Nephron (organoid): ENCODE data around the gene VPS37C.

Source experiments
- H3K27ac Mint-ChIP-seq, 3 experiments: 2 replicates each; pipeline ENCODE4 v1.8.0; 2020; ENCODE audit warnings: mixed read lengths in 3 of 3, mild to moderate bottlenecking in 2 of 3, moderate library complexity in 1 of 3
- H3K27me3 Mint-ChIP-seq: 2 replicates; pipeline ENCODE4 v1.8.0; 2021; ENCODE audit warnings: low read depth, mild to moderate bottlenecking, moderate library complexity, mixed read lengths
- H3K36me3 Mint-ChIP-seq: 2 replicates; pipeline ENCODE4 v1.8.0; 2020; ENCODE audit warnings: low read depth, mixed read lengths
- H3K4me1 Mint-ChIP-seq: 2 replicates; pipeline ENCODE4 v1.8.0; 2020; ENCODE audit warnings: mixed read lengths
- H3K4me3 Mint-ChIP-seq, 3 experiments: 2 replicates each; pipeline ENCODE4 v1.8.0; 2020; ENCODE audit warnings: mild to moderate bottlenecking in 3 of 3, mixed read lengths in 3 of 3, moderate library complexity in 2 of 3
- H3K9me3 Mint-ChIP-seq: 2 replicates; pipeline ENCODE4 v1.8.0; 2020; ENCODE audit warnings: mixed read lengths
- TF ChIP-seq, protein P1 (sequence below), 3 experiments: fragments of 200-600 bp; sonication (generic); IDR thresholded peaks; one replicate each; pipeline ENCODE4 v1.5.0; 2021; ENCODE audit warnings: antibody characterized with exemption in 3 of 3; ENCODE audit not compliant: unreplicated experiment in 3 of 3

VPS37C gene

DNA sequence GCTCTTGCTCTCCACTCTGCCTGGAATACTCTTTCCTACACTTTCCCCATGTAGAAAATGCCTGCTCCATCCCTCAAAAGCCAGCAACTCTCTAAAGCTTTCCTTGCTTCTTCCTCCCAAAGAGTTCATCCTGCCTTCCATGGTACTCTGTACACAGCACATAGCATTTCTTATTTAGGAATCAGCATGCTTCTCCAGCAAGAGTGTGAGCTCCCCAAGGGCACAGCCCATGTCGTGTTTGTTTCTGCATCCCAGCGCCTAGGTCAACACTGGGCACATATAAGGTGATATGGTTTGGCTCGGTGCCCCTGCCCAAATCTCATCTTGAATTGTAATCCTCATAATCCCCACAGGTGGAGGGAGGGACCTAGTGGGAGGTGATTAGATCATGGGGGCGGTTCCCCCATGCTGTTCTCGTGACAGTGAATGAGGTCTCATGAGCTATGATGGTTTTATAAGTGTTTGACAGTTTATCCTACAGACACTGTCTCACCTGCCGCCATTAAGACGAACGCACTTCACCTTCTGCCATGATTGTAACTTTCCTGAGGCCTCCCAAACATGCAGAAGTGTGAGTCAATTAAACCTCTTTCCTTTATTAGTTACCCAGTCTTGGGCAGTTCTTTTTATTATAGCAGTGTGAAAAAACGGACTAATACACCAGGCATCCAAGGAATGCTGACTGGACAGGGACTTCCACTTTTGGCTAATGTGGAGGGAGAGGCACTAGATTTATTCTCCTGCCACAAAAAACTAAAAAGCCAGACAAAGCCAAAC lies 8.2 kb downstream of the VPS37C start:
- Mint-ChIP-seq H3K36me3 (peaks cover 43% of the 10 kb centered on the region), H3K27me3 (no peaks in the 10 kb centered on the region), H3K27ac (peak overlapping the region; percentile 53 to 71 (median 61)), H3K9me3 (peaks cover 27% of the 10 kb centered on the region), H3K4me1 (peaks cover 63% of the 10 kb centered on the region), H3K4me3 (peak overlapping the region in 1 of 3 experiments; percentile 43)
- TF ChIP-seq, protein P1, sequence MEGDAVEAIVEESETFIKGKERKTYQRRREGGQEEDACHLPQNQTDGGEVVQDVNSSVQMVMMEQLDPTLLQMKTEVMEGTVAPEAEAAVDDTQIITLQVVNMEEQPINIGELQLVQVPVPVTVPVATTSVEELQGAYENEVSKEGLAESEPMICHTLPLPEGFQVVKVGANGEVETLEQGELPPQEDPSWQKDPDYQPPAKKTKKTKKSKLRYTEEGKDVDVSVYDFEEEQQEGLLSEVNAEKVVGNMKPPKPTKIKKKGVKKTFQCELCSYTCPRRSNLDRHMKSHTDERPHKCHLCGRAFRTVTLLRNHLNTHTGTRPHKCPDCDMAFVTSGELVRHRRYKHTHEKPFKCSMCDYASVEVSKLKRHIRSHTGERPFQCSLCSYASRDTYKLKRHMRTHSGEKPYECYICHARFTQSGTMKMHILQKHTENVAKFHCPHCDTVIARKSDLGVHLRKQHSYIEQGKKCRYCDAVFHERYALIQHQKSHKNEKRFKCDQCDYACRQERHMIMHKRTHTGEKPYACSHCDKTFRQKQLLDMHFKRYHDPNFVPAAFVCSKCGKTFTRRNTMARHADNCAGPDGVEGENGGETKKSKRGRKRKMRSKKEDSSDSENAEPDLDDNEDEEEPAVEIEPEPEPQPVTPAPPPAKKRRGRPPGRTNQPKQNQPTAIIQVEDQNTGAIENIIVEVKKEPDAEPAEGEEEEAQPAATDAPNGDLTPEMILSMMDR (IDR thresholded peaks at IDR 0.05; ENCODE audit: unreplicated experiment in 3 of 3) = no peak

DNA sequence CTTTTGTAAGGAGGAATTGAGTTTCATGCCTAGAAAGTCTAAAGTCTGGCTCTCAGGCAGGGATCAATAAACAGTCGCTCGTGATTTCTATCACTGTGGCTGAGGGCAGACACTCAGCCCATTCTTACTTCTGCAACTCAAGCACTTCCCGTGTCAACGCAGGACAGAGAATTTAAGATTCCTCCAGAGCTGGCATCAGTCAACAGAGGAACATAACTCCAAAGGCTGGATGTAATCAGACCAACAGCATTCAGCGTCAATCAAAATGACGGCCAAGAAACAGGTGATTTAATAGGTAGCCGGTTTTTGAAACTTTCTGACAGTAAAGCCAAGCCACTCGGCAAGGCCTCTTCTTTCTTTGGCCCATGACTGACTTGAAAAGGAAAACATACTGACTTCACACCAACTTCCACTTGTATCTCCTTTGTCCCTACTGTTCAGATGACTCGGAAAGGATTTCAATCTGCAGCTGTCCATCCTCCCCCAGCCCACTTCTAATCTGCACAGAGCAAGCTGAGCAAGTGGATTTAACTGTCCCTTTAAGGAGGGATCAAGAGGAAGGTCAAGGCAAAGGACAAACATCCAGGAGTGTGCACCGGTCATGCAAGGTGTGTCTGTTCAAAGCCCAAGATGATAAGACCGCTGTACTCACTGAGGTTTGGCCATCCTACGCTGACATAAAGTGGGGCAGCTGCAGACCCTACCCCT lies 9.5 kb downstream of the VPS37C start:
- TF ChIP-seq, protein P1 (IDR thresholded peaks at IDR 0.05; ENCODE audit: unreplicated experiment in 3 of 3) = no peak
- H3K36me3 Mint-ChIP-seq = peaks cover 32% of the 10 kb centered on the region
- peak overlapping the region in 1 of 3 experiments; percentile 54 for H3K4me3 Mint-ChIP-seq
- peak overlapping the region; percentile 53 to 87 (median 86) for H3K27ac Mint-ChIP-seq
- H3K4me1 Mint-ChIP-seq = peaks cover 65% of the 10 kb centered on the region
- H3K9me3 Mint-ChIP-seq = peaks cover 25% of the 10 kb centered on the region
- no peaks in the 10 kb centered on the region for H3K27me3 Mint-ChIP-seq

DNA sequence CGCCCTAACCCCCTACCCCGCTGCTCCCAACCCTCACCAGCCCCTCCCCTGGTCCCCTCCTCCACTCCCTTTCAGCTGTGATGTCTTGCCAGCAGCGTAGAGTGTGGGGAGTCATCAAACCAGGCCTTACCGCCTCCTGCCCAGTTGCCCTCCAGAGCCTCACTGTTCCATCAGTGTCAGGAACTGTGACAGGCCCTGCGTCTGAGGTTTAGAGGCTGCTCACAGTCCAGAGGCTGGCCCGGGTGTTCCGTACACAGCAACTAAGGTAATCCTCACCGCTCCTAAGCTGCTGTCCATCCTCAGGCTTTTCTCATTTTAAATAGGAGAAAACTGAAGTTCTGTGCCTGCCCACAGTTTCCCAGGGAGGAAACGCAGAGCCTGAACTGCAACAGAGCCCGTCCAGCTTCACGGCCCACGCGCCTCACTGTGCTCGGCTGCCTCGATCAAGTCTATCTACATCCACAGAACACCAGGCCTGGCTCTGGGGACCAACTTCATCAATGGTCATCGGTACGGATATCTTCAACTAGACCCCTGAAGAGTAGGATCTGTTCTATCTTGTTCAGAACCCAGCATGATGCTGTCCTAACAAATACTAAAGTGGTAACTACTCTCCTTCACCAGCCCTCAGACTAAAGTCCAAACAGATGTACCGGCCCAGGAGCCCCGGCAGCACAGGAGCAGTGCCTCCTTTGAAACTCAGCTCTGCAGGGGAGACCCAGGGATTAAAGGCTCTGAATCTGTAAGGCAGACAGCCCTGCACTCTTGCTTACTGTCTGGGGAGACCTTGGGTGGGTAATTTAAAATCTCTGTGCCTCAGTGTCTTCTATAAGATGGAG lies 10.3 kb downstream of the VPS37C start:
- Mint-ChIP-seq H3K27me3 (no peaks in the 10 kb centered on the region), H3K27ac (peak overlapping the region; percentile 53 to 87 (median 86)), H3K4me1 (peaks cover 69% of the 10 kb centered on the region), H3K4me3 (peak overlapping the region; percentile 36 to 54 (median 40)), H3K9me3 (peaks cover 19% of the 10 kb centered on the region), H3K36me3 (peaks cover 27% of the 10 kb centered on the region)
- TF ChIP-seq, protein P1 (IDR thresholded peaks at IDR 0.05; ENCODE audit: unreplicated experiment in 3 of 3) = no peak

DNA sequence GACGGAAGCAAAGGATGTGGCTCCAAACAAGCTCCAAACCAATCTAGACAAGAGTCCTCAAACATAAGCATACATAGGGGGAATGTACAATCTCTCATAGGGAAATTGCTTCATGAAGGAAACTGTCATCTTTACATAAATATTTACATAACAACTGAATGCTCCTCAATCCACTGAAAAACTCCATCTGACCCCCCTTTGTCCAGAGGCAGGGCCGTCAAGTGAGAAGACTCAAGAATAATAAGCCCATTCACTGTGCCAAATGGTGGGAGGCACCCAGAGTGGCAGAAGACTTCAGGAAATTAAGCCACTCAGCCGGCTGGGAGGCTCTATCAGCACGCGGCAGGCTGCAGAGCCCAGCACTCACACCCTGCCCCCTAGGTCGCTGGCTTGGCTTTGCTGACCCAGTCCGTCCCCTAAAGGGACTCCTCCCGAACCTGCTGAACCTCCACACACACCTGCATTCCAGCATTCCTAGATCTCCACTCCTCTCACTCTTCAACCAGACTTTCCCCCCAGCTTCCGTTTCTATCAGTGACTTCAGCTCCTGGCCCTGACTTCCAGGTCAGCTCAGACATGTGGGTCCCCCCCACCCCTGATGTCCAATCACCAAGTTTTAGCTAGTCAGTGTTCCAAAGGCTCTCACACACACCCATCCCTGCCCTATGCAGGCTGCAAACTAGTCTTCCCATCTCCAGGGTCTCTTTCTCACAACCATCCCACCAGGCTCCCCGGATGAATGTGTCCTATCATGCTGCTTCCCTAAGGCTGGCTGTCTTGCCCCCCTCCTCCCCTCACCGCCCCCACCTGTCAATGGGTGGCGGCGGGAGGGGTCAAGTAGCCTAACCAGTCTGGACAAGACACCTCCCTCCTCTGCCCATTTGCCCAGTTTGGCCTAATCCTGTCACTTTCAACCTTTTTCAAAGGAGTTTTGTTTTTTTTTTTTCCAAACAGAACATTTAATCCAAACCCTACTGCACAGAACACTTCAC lies 11.3 kb downstream of the VPS37C start:
- Mint-ChIP-seq H3K4me3 (peak overlapping the region; percentile 46 to 50 (median 50)), H3K36me3 (peaks cover 17% of the 10 kb centered on the region), H3K27ac (peak overlapping the region; percentile 53 to 87 (median 78)), H3K4me1 (peaks cover 71% of the 10 kb centered on the region), H3K27me3 (no peaks in the 10 kb centered on the region), H3K9me3 (peaks cover 11% of the 10 kb centered on the region)
- TF ChIP-seq, protein P1 (IDR thresholded peaks at IDR 0.05; ENCODE audit: unreplicated experiment in 3 of 3) = no peak
